HCT116 (cell line): Measurements from ENCODE around the gene ACTRT3. TPM values are rescaled to one million over a fixed set of nuclear protein-coding genes. Genes with fewer than 3 reads are reported as not detected.

Experiments used
- ATAC-seq: fragments of 200-7000 bp; cut with Tn5 transposase; 2 replicates; pipeline ENCODE4 v1.9.1; 2020; ENCODE audit warnings: mild to moderate bottlenecking, moderate library complexity
- BruUV-seq: library from RNA; stranded (reverse); fragments of 400-500 nt; replicated peaks from 2 replicates; lab custom pipeline; 2021; lab: Mats Ljungman, UMichigan
- CTCF ChIA-PET: fragments of 300-600 bp; sonication (Branson Sonifier 250); formaldehyde crosslinking; loops from one replicate; lab custom pipeline; 2021; ENCODE audit warnings: antibody characterized with exemption; lab: Charles Lee
- POLR2A ChIA-PET: fragments of 300-600, 350-600 bp; sonication (Branson Sonifier 250); formaldehyde crosslinking; loops from one replicate; lab custom pipeline; 2021; ENCODE audit warnings: antibody characterized with exemption; lab: Charles Lee
- RAD21 ChIA-PET, 2 experiments: fragments of 300-600 bp; sonication (Branson Sonifier 250); formaldehyde crosslinking; loops; one replicate each; lab custom pipeline; 2023; ENCODE audit warnings: low total read pairs in 2 of 2; ENCODE audit not compliant: uncharacterized antibody in 2 of 2, unreplicated experiment in 2 of 2, low non-redundant PET in 1 of 2; lab: Charles Lee
- DNase-seq: peaks from one replicate; pipeline ENCODE4 v3.0.0-alpha.2; 2010; ENCODE audit warnings: low read depth, low spot score
- H2AFZ ChIP-seq: fragments of 200-600 bp; shearing (Covaris generic), sonication (generic); 2 replicates; pipeline ENCODE4 v1.6.1; 2017; ENCODE audit warnings: low read depth, mixed run types, mixed read lengths, antibody characterized with exemption, low read length; ENCODE audit not compliant: poor library complexity, severe bottlenecking
- H3K27ac ChIP-seq: 2 replicates; pipeline ENCODE4 v1.5.1; 2012; ENCODE audit warnings: low read depth, low read length
- H3K27me3 ChIP-seq: fragments of 200-600 bp; sonication (generic); 2 replicates; pipeline ENCODE4 v1.6.1; 2016; ENCODE audit warnings: mixed run types, low read length, mixed read lengths; ENCODE audit not compliant: insufficient read depth
- H3K36me3 ChIP-seq, 2 experiments: fragments of 200-500 bp in 1 of 2; fragments of 200-600 bp in 1 of 2; sonication (Bioruptor generic) in 1 of 2; sonication (generic) in 1 of 2; 2 replicates each; pipeline versions ENCODE4 v1.5.1 to v1.6.1; 2014 to 2016; ENCODE audit warnings: low read length in 2 of 2, inconsistent platforms in 1 of 2, mixed read lengths in 1 of 2, mixed run types in 1 of 2; ENCODE audit not compliant: insufficient read depth in 2 of 2, control insufficient read depth in 1 of 2
- H3K4me1 ChIP-seq, 2 experiments: fragments of 200-600 bp in 1 of 2; sonication (generic) in 1 of 2; 2 replicates each; pipeline versions ENCODE4 v1.5.1 to v1.6.1; 2012 to 2017; ENCODE audit warnings: low read length in 2 of 2, inconsistent platforms in 1 of 2, mild to moderate bottlenecking in 1 of 2, mixed read lengths in 1 of 2, mixed run types in 1 of 2, moderate library complexity in 1 of 2; ENCODE audit not compliant: insufficient read depth in 2 of 2, control insufficient read depth in 1 of 2
- H3K4me2 ChIP-seq: fragments of 200-600 bp; sonication (generic); 2 replicates; pipeline ENCODE4 v1.6.1; 2017; ENCODE audit warnings: mixed run types, low read length, mixed read lengths
- H3K4me3 ChIP-seq, 2 experiments: fragments of 200-600 bp in 1 of 2; sonication (generic) in 1 of 2; replicated peaks in 1 of 2; 2 replicates each; pipeline ENCODE4 v1.5.1; 2011 to 2016; ENCODE audit warnings: low read length in 2 of 2, control low read depth in 1 of 2, low read depth in 1 of 2, mild to moderate bottlenecking in 1 of 2, mixed read lengths in 1 of 2, mixed run types in 1 of 2
- H3K79me2 ChIP-seq: fragments of 200-600 bp; sonication (generic); 2 replicates; pipeline ENCODE4 v1.6.1; 2017; ENCODE audit warnings: mild to moderate bottlenecking, mixed run types, low read length, moderate library complexity, mixed read lengths; ENCODE audit not compliant: insufficient read depth
- H3K9ac ChIP-seq: fragments of 200-600 bp; sonication (generic); 2 replicates; pipeline ENCODE4 v1.6.1; 2016; ENCODE audit warnings: low read length, mixed read lengths
- H3K9me2 ChIP-seq: fragments of 200-600 bp; sonication (generic), shearing (Covaris generic); 2 replicates; pipeline ENCODE4 v1.6.1; 2017; ENCODE audit warnings: mixed run types, mild to moderate bottlenecking, moderate library complexity; ENCODE audit not compliant: insufficient read depth
- H3K9me3 ChIP-seq, 2 experiments: fragments of 200-500 bp in 1 of 2; fragments of 200-600 bp in 1 of 2; sonication (Bioruptor generic) in 1 of 2; sonication (generic) in 1 of 2; 2 replicates each; pipeline ENCODE4 v1.6.1; 2014 to 2017; ENCODE audit warnings: low read length in 2 of 2, mixed read lengths in 2 of 2, inconsistent platforms in 1 of 2, low read depth in 1 of 2, mild to moderate bottlenecking in 1 of 2, mixed run types in 1 of 2, moderate library complexity in 1 of 2; ENCODE audit not compliant: control insufficient read depth in 1 of 2, insufficient read depth in 1 of 2
- H4K20me1 ChIP-seq: fragments of 200-600 bp; sonication (generic), shearing (Covaris generic); 2 replicates; pipeline ENCODE4 v1.6.1; 2017; ENCODE audit warnings: mixed run types, mild to moderate bottlenecking, moderate library complexity; ENCODE audit not compliant: insufficient read depth
- CBX3 ChIP-seq: IDR thresholded peaks from 2 replicates; pipeline ENCODE4 v1.6.1; 2012; ENCODE audit warnings: low read depth
- EGR1 ChIP-seq: IDR thresholded peaks from 2 replicates; pipeline ENCODE4 v1.6.1; 2012; ENCODE audit warnings: low read depth
- ELF1 ChIP-seq: IDR thresholded peaks from 2 replicates; pipeline ENCODE4 v1.6.1; 2012; ENCODE audit warnings: low read depth, borderline replicate concordance
- EZH2phosphoT487 ChIP-seq: fragments of 200-600 bp; IDR thresholded peaks from 2 replicates; pipeline ENCODE4 v1.6.1; 2018; ENCODE audit warnings: antibody characterized with exemption, borderline replicate concordance
- FOSL1 ChIP-seq: IDR thresholded peaks from 2 replicates; pipeline ENCODE4 v1.6.1; 2012; ENCODE audit warnings: low read depth
- JUND ChIP-seq: IDR thresholded peaks from 2 replicates; pipeline ENCODE4 v1.6.1; 2012
- POLR2AphosphoS5 ChIP-seq: IDR thresholded peaks from 2 replicates; pipeline ENCODE4 v1.6.1; 2011; ENCODE audit warnings: mild to moderate bottlenecking, low read depth, low read length, moderate library complexity
- RAD21 ChIP-seq: IDR thresholded peaks from 2 replicates; pipeline ENCODE4 v1.6.1; 2012; ENCODE audit warnings: low read depth, mild to moderate bottlenecking
- SIN3A ChIP-seq: IDR thresholded peaks from 2 replicates; pipeline ENCODE4 v1.6.1; 2012; ENCODE audit warnings: low read depth
- SP1 ChIP-seq: IDR thresholded peaks from 2 replicates; pipeline ENCODE4 v1.6.1; 2012; ENCODE audit warnings: low read depth
- SRF ChIP-seq: IDR thresholded peaks from 2 replicates; pipeline ENCODE4 v1.6.1; 2012; ENCODE audit warnings: low read depth
- TCF7L2 ChIP-seq: IDR thresholded peaks from 2 replicates; pipeline ENCODE4 v1.7.0; 2011; ENCODE audit warnings: borderline replicate concordance, inconsistent platforms; ENCODE audit not compliant: insufficient read depth, insufficient read length; ENCODE audit errors: extremely low read depth
- YY1 ChIP-seq: IDR thresholded peaks from 2 replicates; pipeline ENCODE4 v1.6.1; 2011; ENCODE audit warnings: low read length, low read depth, moderate library complexity, mild to moderate bottlenecking; ENCODE audit not compliant: insufficient replicate concordance; ENCODE audit errors: extremely low read depth
- ZFX ChIP-seq: fragments of 450-650 bp; IDR thresholded peaks from 2 replicates; pipeline ENCODE4 v1.6.1; 2017
- ZNF274 ChIP-seq: fragments of 200-500 bp; sonication (Bioruptor generic); IDR thresholded peaks from 2 replicates; pipeline ENCODE4 v1.6.1; 2014; ENCODE audit warnings: mild to moderate bottlenecking, low read depth, low read length, inconsistent platforms
- intact Hi-C: fragments of 100-400 bp; cut with micrococcal nuclease; formaldehyde crosslinking; loops from 2 replicates; pipeline ENCODE4 v1.10.0; 2022
- total RNA-seq: library from RNA; stranded (reverse); gene quantifications from one replicate; pipeline ENCODE4 v1.2.1, GENCODE V29; 2021; ENCODE audit not compliant: unreplicated experiment
- TF ChIP-seq, protein P1 (sequence below), 3 experiments: fragments of 200-600 bp in 1 of 3; sonication (generic) in 1 of 3; IDR thresholded peaks in 2 of 3; conservative IDR thresholded peaks in 1 of 3; 2 replicates each; pipeline ENCODE4 v1.5.1; 2012 to 2017; ENCODE audit warnings: low read depth in 2 of 3, low read length in 2 of 3, antibody characterized with exemption in 1 of 3, borderline replicate concordance in 1 of 3, control low read depth in 1 of 3, mild to moderate bottlenecking in 1 of 3, mixed read lengths in 1 of 3, mixed run types in 1 of 3, moderate library complexity in 1 of 3; ENCODE audit not compliant: insufficient read depth in 1 of 3
- TF ChIP-seq, protein P2 (sequence below): IDR thresholded peaks from 2 replicates; pipeline ENCODE4 v1.6.1; 2012

ACTRT3 gene
- total RNA-seq, 1 experiment from 2014 or later: 1.2 TPM

DNA sequence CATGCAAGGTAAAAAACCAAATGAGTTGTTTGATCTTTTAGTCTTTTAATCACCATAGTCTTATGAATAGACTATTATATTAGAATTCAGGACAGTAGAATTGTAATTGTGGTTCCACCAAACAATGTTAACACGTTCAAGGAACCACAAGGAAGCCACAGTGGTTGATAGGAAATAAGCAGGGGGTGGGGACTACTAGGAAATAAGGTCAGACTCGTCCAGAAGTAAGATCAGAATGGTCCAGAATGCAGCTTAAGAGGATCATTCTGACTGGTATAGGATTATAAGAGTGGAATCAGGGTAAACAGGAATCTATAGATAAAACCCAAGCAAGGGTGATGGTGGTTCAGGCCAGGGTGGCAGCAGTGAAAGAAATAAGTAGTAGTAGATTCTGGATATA, 11.4 kb upstream of the ACTRT3 start:
- no peak overlapping the region for H2AFZ ChIP-seq
- ATAC-seq (no peak), DNase-seq (no peak)
- intact Hi-C loops: no loop called here
- ChIA-PET CTCF (no interaction called here), POLR2A (no interaction called here), RAD21 (no interaction called here)
- H3K4me1 ChIP-seq: no peaks in the 10 kb centered on the region
- H3K27ac ChIP-seq: no peak overlapping the region
- H3K9ac ChIP-seq: no peak overlapping the region
- no peak overlapping the region for H3K4me3 ChIP-seq
- peaks cover 38% of the 10 kb centered on the region for H3K79me2 ChIP-seq
- no peak overlapping the region for H3K4me2 ChIP-seq
- H3K9me3 ChIP-seq: no peaks in the 10 kb centered on the region
- BruUV-seq: no TSS peak
- H3K9me2 ChIP-seq: no peaks in the 10 kb centered on the region
- no peaks in the 10 kb centered on the region for H3K27me3 ChIP-seq
- no peaks in the 10 kb centered on the region for H4K20me1 ChIP-seq
- TF ChIP-seq YY1: no peak
- TF ChIP-seq POLR2AphosphoS5: no peak
- no peak for TF ChIP-seq CBX3
- no peak for TF ChIP-seq SRF
- no peak for TF ChIP-seq EGR1
- no peak for TF ChIP-seq SIN3A
- no peak for TF ChIP-seq SP1
- no peak for TF ChIP-seq TCF7L2
- TF ChIP-seq EZH2phosphoT487: no peak
- H3K36me3 ChIP-seq: peaks cover 48 to 66% of the 10 kb centered on the region in 2 experiments

DNA sequence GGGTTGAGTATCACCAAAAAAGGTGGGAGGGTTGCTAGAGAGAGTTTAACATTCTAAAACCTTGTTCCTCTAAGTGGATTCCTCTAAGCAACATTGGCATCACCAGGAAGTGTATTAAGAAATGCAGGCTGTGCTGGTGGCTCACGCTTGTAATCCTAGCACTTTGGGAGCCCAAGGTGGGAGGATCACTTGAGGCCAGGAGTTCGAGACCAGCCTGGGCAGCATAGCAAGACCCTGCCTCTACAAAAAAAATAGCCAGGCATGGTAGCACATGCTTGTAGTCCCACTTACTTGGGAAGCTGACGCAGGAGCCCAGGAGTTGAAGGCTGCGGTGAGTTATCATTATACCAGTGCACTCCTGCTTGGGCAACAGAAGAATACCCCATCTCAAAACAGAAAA, 8.5 kb upstream of the ACTRT3 start:
- Histone ChIP-seq H3K27ac (no peak overlapping the region), H3K9me3 (no peaks in the 10 kb centered on the region), H3K9me2 (no peaks in the 10 kb centered on the region), H3K4me2 (no peak overlapping the region), H2AFZ (no peak overlapping the region), H3K9ac (no peak overlapping the region), H3K4me1 (peaks cover 3 to 7% of the 10 kb centered on the region in 2 experiments; a peak in 1 of 4 replicates), H3K4me3 (no peak overlapping the region), H3K36me3 (peaks cover 43 to 47% of the 10 kb centered on the region in 2 experiments; a peak in 3 of 4 replicates), H4K20me1 (no peaks in the 10 kb centered on the region), H3K27me3 (no peaks in the 10 kb centered on the region), H3K79me2 (peaks cover 67% of the 10 kb centered on the region)
- ATAC-seq: no peak
- RAD21 ChIA-PET: no interaction called here
- no TSS peak for BruUV-seq
- DNase-seq: no peak
- intact Hi-C loops: no loop called here
- POLR2A ChIA-PET: no interaction called here
- CTCF ChIA-PET: no interaction called here
- TF ChIP-seq ELF1: no peak
- TF ChIP-seq POLR2AphosphoS5: no peak
- TF ChIP-seq SP1: no peak
- no peak for TF ChIP-seq FOSL1
- no peak for TF ChIP-seq YY1
- TF ChIP-seq RAD21: no peak
- TF ChIP-seq, protein P1, sequence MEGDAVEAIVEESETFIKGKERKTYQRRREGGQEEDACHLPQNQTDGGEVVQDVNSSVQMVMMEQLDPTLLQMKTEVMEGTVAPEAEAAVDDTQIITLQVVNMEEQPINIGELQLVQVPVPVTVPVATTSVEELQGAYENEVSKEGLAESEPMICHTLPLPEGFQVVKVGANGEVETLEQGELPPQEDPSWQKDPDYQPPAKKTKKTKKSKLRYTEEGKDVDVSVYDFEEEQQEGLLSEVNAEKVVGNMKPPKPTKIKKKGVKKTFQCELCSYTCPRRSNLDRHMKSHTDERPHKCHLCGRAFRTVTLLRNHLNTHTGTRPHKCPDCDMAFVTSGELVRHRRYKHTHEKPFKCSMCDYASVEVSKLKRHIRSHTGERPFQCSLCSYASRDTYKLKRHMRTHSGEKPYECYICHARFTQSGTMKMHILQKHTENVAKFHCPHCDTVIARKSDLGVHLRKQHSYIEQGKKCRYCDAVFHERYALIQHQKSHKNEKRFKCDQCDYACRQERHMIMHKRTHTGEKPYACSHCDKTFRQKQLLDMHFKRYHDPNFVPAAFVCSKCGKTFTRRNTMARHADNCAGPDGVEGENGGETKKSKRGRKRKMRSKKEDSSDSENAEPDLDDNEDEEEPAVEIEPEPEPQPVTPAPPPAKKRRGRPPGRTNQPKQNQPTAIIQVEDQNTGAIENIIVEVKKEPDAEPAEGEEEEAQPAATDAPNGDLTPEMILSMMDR (IDR thresholded peaks at IDR 0.05 in 2 of 3, conservative IDR thresholded peaks at IDR 0.05 in 1 of 3; ENCODE audit: borderline replicate concordance in 1 of 3, insufficient read depth in 1 of 3, low read depth in 2 of 3, low read length in 2 of 3): no peak
- TF ChIP-seq EZH2phosphoT487: no peak
- no peak for TF ChIP-seq TCF7L2
- TF ChIP-seq SRF: no peak
- TF ChIP-seq ZFX: no peak
- TF ChIP-seq JUND: no peak
- TF ChIP-seq CBX3: no peak
- TF ChIP-seq, protein P2, sequence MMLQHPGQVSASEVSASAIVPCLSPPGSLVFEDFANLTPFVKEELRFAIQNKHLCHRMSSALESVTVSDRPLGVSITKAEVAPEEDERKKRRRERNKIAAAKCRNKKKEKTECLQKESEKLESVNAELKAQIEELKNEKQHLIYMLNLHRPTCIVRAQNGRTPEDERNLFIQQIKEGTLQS: no peak
- TF ChIP-seq ZNF274: no peak
